Endothelial cell (in vitro differentiated cells): ENCODE measurements around the gene TEX101. TPM values are rescaled to one million over a fixed set of nuclear protein-coding genes. Genes with fewer than 3 reads are reported as not detected.
"Not testable (repeated sequence)": the region's sequence is repeated elsewhere in the genome, so short reads cannot be mapped to it uniquely, and the experiment has no call there.

Experiments used
- DNase-seq: peaks from one replicate; pipeline ENCODE4 v3.0.0; 2021; ENCODE audit warnings: low spot score
- H3K27ac Mint-ChIP-seq: one replicate; pipeline ENCODE4 v1.8.0; 2021; ENCODE audit warnings: mixed read lengths, inconsistent platforms; ENCODE audit not compliant: unreplicated experiment
- H3K27me3 Mint-ChIP-seq: one replicate; pipeline ENCODE4 v1.8.0; 2021; ENCODE audit warnings: mild to moderate bottlenecking, moderate library complexity, mixed read lengths, inconsistent platforms; ENCODE audit not compliant: unreplicated experiment
- H3K36me3 Mint-ChIP-seq: one replicate; pipeline ENCODE4 v1.8.0; 2021; ENCODE audit warnings: mild to moderate bottlenecking, low read depth, mixed read lengths, inconsistent platforms; ENCODE audit not compliant: unreplicated experiment
- H3K4me1 Mint-ChIP-seq: one replicate; pipeline ENCODE4 v1.8.0; 2021; ENCODE audit warnings: mild to moderate bottlenecking, mixed read lengths, inconsistent platforms; ENCODE audit not compliant: unreplicated experiment
- H3K4me3 Mint-ChIP-seq: one replicate; pipeline ENCODE4 v1.8.0; 2021; ENCODE audit warnings: mild to moderate bottlenecking, mixed read lengths, inconsistent platforms; ENCODE audit not compliant: unreplicated experiment
- H3K9me3 Mint-ChIP-seq: one replicate; pipeline ENCODE4 v1.8.0; 2021; ENCODE audit warnings: mixed read lengths, inconsistent platforms; ENCODE audit not compliant: unreplicated experiment
- CTCF ChIP-seq: fragments of 200-600 bp; sonication (generic); IDR thresholded peaks from one replicate; pipeline ENCODE4 v1.5.0; 2021; ENCODE audit warnings: antibody characterized with exemption; ENCODE audit not compliant: unreplicated experiment
- total RNA-seq: library from RNA; stranded (reverse); fragmentation: NEBNext Ultra II Directional; extraction: Animal tissue kit (Norgen Biotek cat#: 25700); gene quantifications from one replicate; pipeline ENCODE4 v1.2.1, GENCODE V29; 2021; ENCODE audit not compliant: unreplicated experiment

Gene TEX101
- total RNA-seq, 1 donor from 2014 or later, result not detected

DNA sequence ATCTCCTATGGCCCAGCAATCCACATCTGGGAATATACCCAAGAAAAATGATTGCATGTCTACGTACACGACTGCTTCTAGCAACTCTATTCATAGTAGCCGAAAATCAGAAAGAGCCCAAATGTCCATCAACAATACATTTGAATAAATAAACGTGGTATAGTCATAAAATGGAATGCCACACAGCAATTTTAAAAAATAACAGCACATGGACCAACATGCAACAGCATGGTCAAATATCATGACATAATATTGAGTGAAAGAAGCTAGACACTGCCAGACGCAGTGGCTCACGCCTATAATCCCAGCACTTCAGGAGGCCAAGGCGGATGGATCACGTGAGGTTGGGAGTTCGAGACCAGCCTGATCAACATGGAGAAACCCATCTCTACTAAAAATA, 16.3 kb downstream of the TEX101 start:
- Mint-ChIP-seq H3K9me3 (no peaks in the 10 kb centered on the region), H3K4me1 (peaks cover 17% of the 10 kb centered on the region), H3K4me3 (no peak overlapping the region), H3K27me3 (peaks cover 4% of the 10 kb centered on the region), H3K36me3 (no peaks in the 10 kb centered on the region), H3K27ac (no peak overlapping the region)
- DNase-seq, result no peak
- no peak for TF ChIP-seq CTCF

- Mint-ChIP-seq H3K4me3 (no peak overlapping the region), H3K27ac (no peak overlapping the region), H3K9me3 (no peaks in the 10 kb centered on the region), H3K27me3 (peaks cover 2% of the 10 kb centered on the region), H3K4me1 (peaks cover 17% of the 10 kb centered on the region), H3K36me3 (no peaks in the 10 kb centered on the region)
- no peak for DNase-seq
- no peak for TF ChIP-seq CTCF
Observed at GRCh38 chr19:43433358-43433673, 18.6 kb downstream of the TEX101 start.

- no peak for DNase-seq
- H3K27me3 Mint-ChIP-seq, result peaks cover 2% of the 10 kb centered on the region
- H3K9me3 Mint-ChIP-seq, result no peaks in the 10 kb centered on the region
- H3K27ac Mint-ChIP-seq, result no peak overlapping the region
- H3K4me3 Mint-ChIP-seq, result no peak overlapping the region
- H3K36me3 Mint-ChIP-seq, result no peaks in the 10 kb centered on the region
- H3K4me1 Mint-ChIP-seq, result peaks cover 17% of the 10 kb centered on the region
- TF ChIP-seq CTCF, result no peak
Observed at GRCh38 chr19:43433689-43434088, 19.0 kb downstream of the TEX101 start.

- DNase-seq, result no peak
- H3K9me3 Mint-ChIP-seq, result no peaks in the 10 kb centered on the region
Observed at GRCh38 chr19:43435775-43436174, 21.1 kb downstream of the TEX101 start.

GRCh38 chr19:43437284-43437683, 22.6 kb downstream of the TEX101 start:
- H3K27me3 Mint-ChIP-seq, DNase-seq, H3K4me1 Mint-ChIP-seq, H3K36me3 Mint-ChIP-seq, H3K27ac Mint-ChIP-seq, H3K4me3 Mint-ChIP-seq, H3K9me3 Mint-ChIP-seq: not testable (repeated sequence)

More at GRCh38 chr19:43435775-43436174, 21.1 kb downstream of the TEX101 start:
- Mint-ChIP-seq H3K4me1 (peaks cover 3% of the 10 kb centered on the region), H3K27me3 (no peaks in the 10 kb centered on the region), H3K36me3 (no peaks in the 10 kb centered on the region), H3K4me3 (no peak overlapping the region), H3K27ac (no peak overlapping the region)
- TF ChIP-seq CTCF, result no peak

DNA sequence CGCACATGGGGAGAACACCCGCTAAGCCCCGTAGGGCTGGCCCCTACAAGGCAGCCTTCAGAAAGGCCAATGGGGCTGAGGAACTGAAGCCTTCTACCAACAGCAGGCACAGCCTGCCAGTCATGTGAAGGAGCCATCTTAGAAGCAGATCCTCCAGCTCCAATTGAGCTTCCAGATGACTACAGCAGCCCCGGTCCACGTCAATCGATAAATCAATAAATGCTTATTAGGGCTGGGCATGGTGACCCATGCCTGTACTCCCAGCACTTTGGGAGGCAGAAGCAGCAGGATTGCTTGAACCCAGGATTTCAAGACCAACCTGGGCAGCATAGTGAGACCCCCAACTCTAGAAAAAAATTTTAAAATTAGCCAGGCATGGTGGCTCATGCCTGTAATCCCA, 23.0 kb downstream of the TEX101 start:
- H3K4me3 Mint-ChIP-seq, result no peak overlapping the region
- no peaks in the 10 kb centered on the region for H3K27me3 Mint-ChIP-seq
- H3K27ac Mint-ChIP-seq, result no peak overlapping the region
- TF ChIP-seq CTCF, result no peak
- no peaks in the 10 kb centered on the region for H3K4me1 Mint-ChIP-seq
- no peaks in the 10 kb centered on the region for H3K9me3 Mint-ChIP-seq
- no peak for DNase-seq
- H3K36me3 Mint-ChIP-seq, result no peaks in the 10 kb centered on the region
